H9 (cell line): ENCODE results near the gene RSAD1. TPM values are rescaled to one million over a fixed set of nuclear protein-coding genes. Genes with fewer than 3 reads are reported as not detected.

Experiments used
- DNase-seq: peaks from one replicate; pipeline ENCODE4 v3.0.0-alpha.2; 2017
- H2AFZ ChIP-seq: one replicate; pipeline ENCODE4 v1.6.1; 2013; ENCODE audit warnings: mild to moderate bottlenecking, low read length, control low read depth, moderate library complexity
- H2AK5ac ChIP-seq: 2 replicates; pipeline ENCODE4 v1.6.1; 2013; ENCODE audit warnings: low read length, control low read depth, mixed read lengths; ENCODE audit not compliant: insufficient read length
- H2BK120ac ChIP-seq: one replicate; pipeline ENCODE4 v1.6.1; 2013; ENCODE audit warnings: low read depth, mild to moderate bottlenecking, low read length, control low read depth, inconsistent platforms; ENCODE audit not compliant: poor library complexity, severe bottlenecking
- H2BK12ac ChIP-seq: 2 replicates; pipeline ENCODE4 v1.6.1; 2013; ENCODE audit warnings: low read length, control low read depth, mixed read lengths, low read depth; ENCODE audit not compliant: insufficient read length
- H2BK15ac ChIP-seq: 2 replicates; pipeline ENCODE4 v1.6.1; 2013; ENCODE audit warnings: low read depth, low read length, control low read depth
- H2BK20ac ChIP-seq: one replicate; pipeline ENCODE4 v1.6.1; 2013; ENCODE audit warnings: low read depth, mild to moderate bottlenecking, low read length, control low read depth, inconsistent platforms; ENCODE audit not compliant: poor library complexity, severe bottlenecking
- H2BK5ac ChIP-seq: 2 replicates; pipeline ENCODE4 v1.6.1; 2013; ENCODE audit warnings: low read length, control low read depth, mixed read lengths; ENCODE audit not compliant: insufficient read length
- H3K14ac ChIP-seq: 2 replicates; pipeline ENCODE4 v1.6.1; 2013; ENCODE audit warnings: low read length, control low read depth; ENCODE audit not compliant: insufficient read depth
- H3K18ac ChIP-seq: 2 replicates; pipeline ENCODE4 v1.6.1; 2013; ENCODE audit warnings: low read depth, mild to moderate bottlenecking, mixed read lengths, low read length, control low read depth; ENCODE audit not compliant: insufficient read length
- H3K23ac ChIP-seq: 2 replicates; pipeline ENCODE4 v1.6.1; 2013; ENCODE audit warnings: low read length, control low read depth, mixed read lengths, low read depth; ENCODE audit not compliant: insufficient read length
- H3K23me2 ChIP-seq: 2 replicates; pipeline ENCODE4 v1.6.1; 2013; ENCODE audit warnings: low read depth, mild to moderate bottlenecking, mixed read lengths, low read length, control low read depth; ENCODE audit not compliant: insufficient read length, poor library complexity, severe bottlenecking
- H3K27ac ChIP-seq: 2 replicates; pipeline ENCODE4 v1.5.1; 2013; ENCODE audit warnings: low read length, control low read depth, mixed read lengths, low read depth; ENCODE audit not compliant: insufficient read length
- H3K27me3 ChIP-seq: 2 replicates; pipeline ENCODE4 v1.6.1; 2013; ENCODE audit warnings: low read length, control low read depth, inconsistent platforms; ENCODE audit not compliant: insufficient read depth
- H3K4ac ChIP-seq: 2 replicates; pipeline ENCODE4 v1.6.1; 2013; ENCODE audit warnings: low read depth, mild to moderate bottlenecking, control low read depth, inconsistent platforms, low read length, moderate library complexity
- H3K4me1 ChIP-seq: 2 replicates; pipeline ENCODE4 v1.6.1; 2013; ENCODE audit warnings: low read length, control low read depth, inconsistent platforms; ENCODE audit not compliant: insufficient read depth
- H3K4me2 ChIP-seq: 2 replicates; pipeline ENCODE4 v1.6.1; 2013; ENCODE audit warnings: low read length, control low read depth, mixed read lengths; ENCODE audit not compliant: insufficient read length, insufficient read depth
- H3K56ac ChIP-seq: 2 replicates; pipeline ENCODE4 v1.6.1; 2013; ENCODE audit warnings: low read depth, mild to moderate bottlenecking, mixed read lengths, low read length, control low read depth; ENCODE audit not compliant: insufficient read length
- H3K79me1 ChIP-seq: 2 replicates; pipeline ENCODE4 v1.6.1; 2013; ENCODE audit warnings: low read depth, mild to moderate bottlenecking, moderate library complexity, low read length, control low read depth, inconsistent platforms; ENCODE audit not compliant: insufficient read depth, poor library complexity, severe bottlenecking
- H3K79me2 ChIP-seq: 2 replicates; pipeline ENCODE4 v1.6.1; 2013; ENCODE audit warnings: low read length, control low read depth, inconsistent platforms; ENCODE audit not compliant: insufficient read depth
- H3K9ac ChIP-seq: 2 replicates; pipeline ENCODE4 v1.6.1; 2013; ENCODE audit warnings: low read length, control low read depth, mixed read lengths; ENCODE audit not compliant: insufficient read length; ENCODE audit errors: extremely low read depth
- H3K9me3 ChIP-seq: one replicate; pipeline ENCODE4 v1.6.1; 2013; ENCODE audit warnings: low read depth, low read length, inconsistent platforms; ENCODE audit not compliant: control insufficient read depth
- H3T11ph ChIP-seq: one replicate; pipeline ENCODE4 v1.6.1; 2013; ENCODE audit warnings: mild to moderate bottlenecking, low read length, control low read depth, inconsistent platforms
- H4K20me1 ChIP-seq: one replicate; pipeline ENCODE4 v1.6.1; 2013; ENCODE audit not compliant: control insufficient read depth, insufficient read length, insufficient read depth
- H4K5ac ChIP-seq: 2 replicates; pipeline ENCODE4 v1.6.1; 2013; ENCODE audit warnings: low read depth, mild to moderate bottlenecking, mixed read lengths, low read length, control low read depth; ENCODE audit not compliant: insufficient read length
- H4K8ac ChIP-seq: replicated peaks from 2 replicates; pipeline ENCODE4 v1.6.1; 2013; ENCODE audit warnings: low read length, control low read depth, mixed read lengths, low read depth; ENCODE audit not compliant: insufficient read length
- H4K91ac ChIP-seq: 2 replicates; pipeline ENCODE4 v1.6.1; 2013; ENCODE audit warnings: low read depth, mild to moderate bottlenecking, moderate library complexity, mixed read lengths, low read length, control low read depth; ENCODE audit not compliant: insufficient read length
- H3K27ac Mint-ChIP-seq, 3 experiments: 2 replicates in 2 of 3; 3 replicates in 1 of 3; pipeline ENCODE4 v1.8.0; 2020 to 2021; ENCODE audit warnings: mixed read lengths in 3 of 3, mild to moderate bottlenecking in 1 of 3, moderate library complexity in 1 of 3
- H3K27me3 Mint-ChIP-seq: 2 replicates; pipeline ENCODE4 v1.8.0; 2021; ENCODE audit warnings: low read depth, mild to moderate bottlenecking, moderate library complexity, mixed read lengths
- H3K36me3 Mint-ChIP-seq, 3 experiments: 2 replicates in 2 of 3; 3 replicates in 1 of 3; pipeline ENCODE4 v1.8.0; 2020 to 2021; ENCODE audit warnings: low read depth in 3 of 3, mixed read lengths in 3 of 3; ENCODE audit not compliant: insufficient read depth in 1 of 3
- H3K4me1 Mint-ChIP-seq, 2 experiments: 2 replicates each; pipeline ENCODE4 v1.8.0; 2020; ENCODE audit warnings: mixed read lengths in 2 of 2
- H3K4me3 Mint-ChIP-seq, 2 experiments: 2 replicates in 1 of 2; 3 replicates in 1 of 2; pipeline ENCODE4 v1.8.0; 2020 to 2021; ENCODE audit warnings: mild to moderate bottlenecking in 2 of 2, mixed read lengths in 2 of 2, moderate library complexity in 1 of 2
- H3K9me3 Mint-ChIP-seq, 2 experiments: 2 replicates in 1 of 2; 3 replicates in 1 of 2; pipeline ENCODE4 v1.8.0; 2020; ENCODE audit warnings: mild to moderate bottlenecking in 2 of 2, mixed read lengths in 2 of 2, moderate library complexity in 1 of 2
- CTCF ChIP-seq: fragments of 200-600 bp; sonication (generic); conservative IDR thresholded peaks from 3 replicates; pipeline ENCODE4 v1.8.0; 2021; ENCODE audit warnings: antibody characterized with exemption, mild to moderate bottlenecking
- WGBS: extraction: QIAGEN DNeasy Blood & Tissue Kit; methylation state at CpG from one replicate; pipeline ENCODE4 v1.1.7; 2013; ENCODE audit warnings: missing lambda C conversion rate, low lambda C conversion rate, mixed read lengths; ENCODE audit not compliant: insufficient read length; ENCODE audit errors: extremely low coverage; 5-methylcytosine and 5-hydroxymethylcytosine counted together
- total RNA-seq: library from RNA; stranded (reverse); gene quantifications from 2 replicates; pipeline ENCODE4 v1.2.1, GENCODE V29; 2021

RSAD1 gene
- total RNA-seq, 1 experiment from 2014 or later, result 27.9 TPM

GRCh38 chr17:50487213-50488096 lies 8.8 kb downstream of the RSAD1 start:
- Histone ChIP-seq H2BK12ac (no peak overlapping the region), H3K18ac (no peak overlapping the region), H3K79me1 (no peaks in the 10 kb centered on the region), H3K4ac (no peak overlapping the region), H4K20me1 (no peaks in the 10 kb centered on the region), H3K14ac (no peak overlapping the region), H3K79me2 (no peaks in the 10 kb centered on the region), H2BK15ac (no peak overlapping the region), H3K9ac (no peak overlapping the region), H4K5ac (no peak overlapping the region), H3K56ac (no peak overlapping the region), H3K27me3 (no peaks in the 10 kb centered on the region), H2BK5ac (no peak overlapping the region), H3K23me2 (no peaks in the 10 kb centered on the region), H2BK120ac (no peak overlapping the region), H2BK20ac (no peak overlapping the region), H4K8ac (no peak overlapping the region), H3K23ac (no peak overlapping the region), H3K4me1 (no peaks in the 10 kb centered on the region), H2AFZ (no peak overlapping the region), H3K9me3 (no peaks in the 10 kb centered on the region), H4K91ac (no peak overlapping the region), H3K27ac (no peak overlapping the region), H2AK5ac (no peak overlapping the region), H3K4me2 (no peak overlapping the region), H3T11ph (no peak overlapping the region)
- no CpG with 5 or more reads among the region's 17 CpGs for WGBS
- peaks cover 11 to 13% of the 10 kb centered on the region in 2 experiments for H3K4me1 Mint-ChIP-seq
- DNase-seq, result no peak
- no peak for TF ChIP-seq CTCF
- peak overlapping the region in 1 of 2 experiments; percentile 26; a peak in 1 of 5 replicates for H3K4me3 Mint-ChIP-seq
- no peaks in the 10 kb centered on the region for H3K9me3 Mint-ChIP-seq
- peaks cover 2 to 35% (median 25%) of the 10 kb centered on the region in 3 experiments for H3K36me3 Mint-ChIP-seq
- H3K27me3 Mint-ChIP-seq, result peaks cover 3% of the 10 kb centered on the region; the same call in 1 of the 2 replicates
- no peak overlapping the region for H3K27ac Mint-ChIP-seq
